Left lung (tissue), 10 donors: ENCODE data around the gene CAPN3. TPM values are rescaled to one million over a fixed set of nuclear protein-coding genes. Genes with fewer than 3 reads are reported as not detected.

Experiments used
- ATAC-seq: fragments of 200-7000 bp; cut with Tn5 transposase; one replicate; pipeline ENCODE4 v1.9.1; 2020; ENCODE audit warnings: moderate library complexity
- DNase-seq, 4 donors: peaks; one replicate each; pipeline ENCODE4 v3.0.0-alpha.2; 2013 to 2020
- H3K27ac ChIP-seq, 2 donors: fragments of 200-600 bp; sonication (generic) in 1 of 2; one replicate each; pipeline versions ENCODE4 v1.5.0 to v1.8.0; 2020 to 2021
- H3K27me3 ChIP-seq, 2 donors: fragments of 200-600 bp; sonication (generic) in 1 of 2; one replicate each; pipeline versions ENCODE4 v1.5.0 to v1.8.0; 2020 to 2021
- H3K36me3 ChIP-seq, 2 donors: fragments of 200-600 bp; sonication (generic) in 1 of 2; one replicate each; pipeline versions ENCODE4 v1.5.0 to v1.8.0; 2020 to 2021
- H3K4me1 ChIP-seq, 2 donors: fragments of 200-600 bp; one replicate each; pipeline ENCODE4 v1.8.0; 2021
- H3K4me3 ChIP-seq, 2 donors: fragments of 200-600 bp; sonication (generic) in 1 of 2; one replicate each; pipeline versions ENCODE4 v1.5.0 to v1.8.0; 2020 to 2021; ENCODE audit warnings: mild to moderate bottlenecking in 1 of 2
- H3K9me3 ChIP-seq, 2 donors: fragments of 200-600 bp; sonication (generic) in 1 of 2; one replicate each; pipeline versions ENCODE4 v1.5.0 to v1.8.0; 2020 to 2021
- CTCF ChIP-seq, 2 donors: fragments of 200-600 bp; sonication (generic) in 1 of 2; IDR thresholded peaks; one replicate each; pipeline versions ENCODE4 v1.5.0 to v1.8.0; 2021; ENCODE audit warnings: antibody characterized with exemption in 2 of 2
- intact Hi-C, 2 donors: fragments of 100-400 bp; cut with DNase I; formaldehyde crosslinking; loops; one replicate each; pipeline versions ENCODE4 v1.11.2 to v1.14.2; 2022
- polyA plus RNA-seq, 6 donors: library from polyadenylated mRNA; unstranded; fragments of 120-200 nt; gene quantifications; one replicate each; pipeline ENCODE4 v1.2.1, GENCODE V29; 2013; ENCODE audit not compliant: insufficient read length in 6 of 6
- total RNA-seq, 2 donors: library from RNA; stranded (reverse); fragmentation: NEBNext Ultra II Directional; extraction: Animal tissue kit (Norgen Biotek cat#: 25700); gene quantifications; one replicate each; pipeline ENCODE4 v1.2.1, GENCODE V29; 2021
- donor health status: DM: no; HTN: yes; CAD: no.
- donor health status: DM: no; HTN: no; CAD: no.

CAPN3 gene
- total and polyA plus RNA-seq, 8 donors: 12.4 to 32.9 (median 17.4) TPM

GRCh38 chr15:42359985-42360384 lies 684 bp downstream of the CAPN3 start:
- H3K4me3 ChIP-seq: no peak overlapping the region
- intact Hi-C loops: no loop called here

GRCh38 chr15:42360535-42361112 lies 1.3 kb downstream of the CAPN3 start:
- no peaks in the 10 kb centered on the region for H3K27me3 ChIP-seq
- intact Hi-C loops: no loop called here
- no peak for ATAC-seq
- H3K4me1 ChIP-seq: peaks cover 0 to 15% of the 10 kb centered on the region in 2 donors
- no peak overlapping the region for H3K4me3 ChIP-seq
- DNase-seq: no peak
- H3K36me3 ChIP-seq: peaks cover 0 to 31% of the 10 kb centered on the region in 2 donors
- no peaks in the 10 kb centered on the region for H3K9me3 ChIP-seq
- peak overlapping the region in 1 of 2 donors; percentile 66 for H3K27ac ChIP-seq
- no peak for TF ChIP-seq CTCF (IDR thresholded peaks at IDR 0.05)

More at GRCh38 chr15:42359985-42360384, 684 bp downstream of the CAPN3 start:
- H3K27ac ChIP-seq: peak overlapping the region in 1 of 2 donors; percentile 66
- peaks cover 0 to 9% of the 10 kb centered on the region in 2 donors for H3K4me1 ChIP-seq
- H3K9me3 ChIP-seq: no peaks in the 10 kb centered on the region
- DNase-seq (no peak), ATAC-seq (no peak)
- H3K27me3 ChIP-seq: no peaks in the 10 kb centered on the region
- peaks cover 0 to 38% of the 10 kb centered on the region in 2 donors for H3K36me3 ChIP-seq
- no peak for TF ChIP-seq CTCF (IDR thresholded peaks at IDR 0.05)

- intact Hi-C loops: no loop called here
- Histone ChIP-seq H3K4me3 (no peak overlapping the region), H3K27ac (no peak overlapping the region), H3K36me3 (peaks cover 0 to 9% of the 10 kb centered on the region in 2 donors), H3K4me1 (peaks cover 0 to 40% of the 10 kb centered on the region in 2 donors), H3K27me3 (no peaks in the 10 kb centered on the region), H3K9me3 (no peaks in the 10 kb centered on the region)
- no peak for ATAC-seq
- no peak for TF ChIP-seq CTCF (IDR thresholded peaks at IDR 0.05)
- no peak for DNase-seq
Observed at GRCh38 chr15:42363487-42363886, 4.2 kb downstream of the CAPN3 start.

GRCh38 chr15:42363942-42364341 lies 4.6 kb downstream of the CAPN3 start:
- H3K27me3 ChIP-seq: no peaks in the 10 kb centered on the region
- peaks cover 0 to 40% of the 10 kb centered on the region in 2 donors for H3K4me1 ChIP-seq
- no peaks in the 10 kb centered on the region for H3K9me3 ChIP-seq

GRCh38 chr15:42364529-42364928 lies 5.2 kb downstream of the CAPN3 start:
- no peak for DNase-seq
- Histone ChIP-seq H3K27me3 (no peaks in the 10 kb centered on the region), H3K9me3 (no peaks in the 10 kb centered on the region), H3K27ac (no peak overlapping the region), H3K4me3 (no peak overlapping the region), H3K36me3 (peaks cover 0 to 7% of the 10 kb centered on the region in 2 donors), H3K4me1 (peaks cover 0 to 40% of the 10 kb centered on the region in 2 donors)
- no peak for TF ChIP-seq CTCF (IDR thresholded peaks at IDR 0.05)
- ATAC-seq: no peak
- intact Hi-C loops: no loop called here

More at GRCh38 chr15:42363942-42364341, 4.6 kb downstream of the CAPN3 start:
- H3K27ac ChIP-seq: no peak overlapping the region
- ATAC-seq (no peak), DNase-seq (no peak)
- peaks cover 0 to 9% of the 10 kb centered on the region in 2 donors for H3K36me3 ChIP-seq
- intact Hi-C loops: no loop called here
- no peak overlapping the region for H3K4me3 ChIP-seq
- no peak for TF ChIP-seq CTCF (IDR thresholded peaks at IDR 0.05)
